Activated CD4-positive, alpha-beta T cell treated with anti-CD3 and anti-CD28 coated beads, Interleukin-10, Interleukin-2, amounts not matched to agents 100 ng/mL and 50 ng/mL, durations not matched to agents 16 hours and 8 hours (primary cell): ENCODE data around the gene POC1B.
A peak's percentile ranks its signal among the peaks of the same experiment; 100 is the strongest.

Source experiments
- DNase-seq: peaks from one replicate; pipeline ENCODE4 v3.0.0-alpha.2; 2020

Gene POC1B

DNA sequence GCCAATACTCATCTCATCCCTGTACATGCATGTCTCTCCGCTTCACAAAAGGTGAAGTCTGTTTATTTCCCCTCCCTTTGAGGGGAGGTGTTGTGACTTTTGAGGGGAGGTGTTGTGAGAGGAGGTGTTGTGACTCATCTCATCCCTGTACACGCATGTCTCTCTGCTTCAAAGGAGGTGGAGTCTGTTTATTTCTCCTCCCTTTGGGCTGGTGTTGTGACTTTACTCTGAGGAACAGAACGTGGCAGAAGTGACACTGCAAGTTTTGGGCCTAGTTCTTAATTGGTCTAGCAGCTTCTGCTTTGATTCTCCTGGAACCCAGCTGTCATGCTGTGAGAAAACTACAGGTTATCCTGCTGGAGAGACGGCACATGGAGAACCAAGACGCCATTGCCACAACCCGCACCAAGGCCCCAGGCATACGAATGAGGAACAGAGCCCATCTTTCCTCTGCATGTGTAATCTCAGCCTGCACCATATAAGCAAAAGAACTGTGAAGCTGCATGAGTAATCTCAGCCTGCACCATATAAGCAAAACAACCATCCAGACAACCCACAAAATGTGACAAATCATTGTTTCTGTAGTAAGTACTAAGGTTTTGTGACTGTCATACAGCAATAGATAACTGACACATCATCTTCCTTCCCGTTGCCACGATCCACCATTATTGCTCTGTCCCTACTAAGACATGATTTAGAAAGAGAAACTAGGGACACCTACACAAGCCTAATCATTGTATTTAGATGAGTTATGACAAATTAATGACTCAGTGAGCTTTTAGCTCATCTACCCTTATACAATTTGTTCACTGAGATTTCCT, 31.2 kb downstream of the POC1B start:
- peak; percentile 89 for DNase-seq

DNA sequence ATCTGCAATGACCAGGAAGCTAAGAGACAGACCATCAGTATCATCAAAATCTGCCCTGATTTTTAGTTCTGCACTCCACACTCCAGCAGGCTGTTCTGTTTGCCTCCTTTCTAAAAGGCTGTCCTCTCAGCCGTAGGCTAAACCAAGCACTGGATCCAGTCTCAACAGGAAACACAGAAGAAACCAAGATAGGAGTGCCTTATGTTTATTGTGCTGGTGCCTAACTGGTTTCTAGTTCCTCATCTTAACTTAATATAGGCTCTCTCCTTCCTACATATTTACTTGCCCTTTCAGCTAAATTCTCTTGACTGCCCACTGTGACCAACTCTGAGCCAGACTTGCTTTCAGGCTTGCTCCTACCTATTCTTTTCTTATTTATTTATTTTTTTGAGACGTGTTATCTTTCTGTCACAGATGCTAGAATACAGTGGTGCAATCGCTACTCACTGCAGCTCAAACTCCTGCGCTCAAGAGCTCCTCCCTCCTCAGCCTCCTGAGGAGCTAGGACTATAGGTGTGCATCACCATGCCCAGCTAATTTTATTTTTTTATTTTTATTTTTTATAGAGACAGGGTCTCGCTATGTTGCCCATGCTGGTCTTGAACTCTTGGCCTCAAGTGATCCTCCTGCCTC, 32.1 kb downstream of the POC1B start:
- DNase-seq, result no peak

DNA sequence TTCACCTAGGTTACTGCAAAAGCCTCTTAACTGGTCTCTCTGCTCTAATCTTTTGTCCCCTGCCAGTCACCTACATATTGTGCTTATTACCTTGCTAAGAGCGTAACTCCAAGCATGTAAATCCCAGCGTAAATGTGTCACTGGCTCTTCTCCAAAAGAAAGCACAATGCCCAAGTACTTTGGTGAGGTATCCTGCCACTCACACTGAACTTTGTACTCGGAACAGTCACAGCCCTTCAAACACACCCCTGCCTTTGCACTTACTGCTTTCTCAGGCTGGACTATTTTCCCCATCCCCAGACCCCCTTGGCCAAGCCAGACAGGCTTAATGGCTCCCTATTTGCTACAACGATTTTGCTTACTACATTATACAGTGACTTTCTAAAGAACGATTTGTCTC, 33.0 kb downstream of the POC1B start:
- no peak for DNase-seq

DNA sequence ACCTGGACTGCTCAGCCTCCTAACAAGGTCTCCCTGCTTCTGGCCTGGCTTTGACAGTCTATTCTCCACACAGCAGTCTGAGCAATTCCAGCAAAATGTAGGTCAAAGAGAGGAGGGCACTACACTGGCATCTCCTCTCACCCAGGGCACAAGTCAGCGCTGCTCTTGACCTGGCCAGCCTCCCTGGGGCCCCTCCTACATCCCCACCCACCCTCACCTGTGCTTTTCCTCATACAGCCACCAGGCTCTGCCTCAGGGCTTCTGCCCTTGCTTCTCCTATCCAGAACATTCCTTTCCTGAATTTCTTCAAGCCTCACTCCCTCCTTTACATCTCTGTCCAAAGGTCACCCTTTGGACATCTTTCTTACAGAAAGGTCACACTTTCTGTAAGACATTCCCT, 34.9 kb downstream of the POC1B start:
- DNase-seq, result no peak

DNA sequence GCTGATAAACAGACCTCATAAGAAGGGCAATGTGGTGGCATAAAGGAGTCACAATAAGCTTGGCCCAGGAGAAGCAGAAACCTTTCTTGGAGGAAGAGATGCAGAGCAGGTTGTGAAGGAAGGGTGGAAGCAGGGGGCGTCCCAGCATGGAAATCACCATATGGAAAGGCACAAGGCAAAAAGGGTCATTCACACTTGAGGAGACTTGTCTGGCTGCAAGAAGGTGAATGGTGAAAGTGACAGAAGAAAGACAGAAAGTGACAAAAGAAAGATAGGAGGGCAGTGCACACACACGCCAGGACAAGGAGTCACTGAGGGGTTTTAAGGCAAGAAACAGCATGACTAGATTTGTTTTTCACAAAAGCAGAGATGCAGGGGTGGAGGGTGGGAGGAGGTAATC, 39.6 kb downstream of the POC1B start:
- no peak for DNase-seq

DNA sequence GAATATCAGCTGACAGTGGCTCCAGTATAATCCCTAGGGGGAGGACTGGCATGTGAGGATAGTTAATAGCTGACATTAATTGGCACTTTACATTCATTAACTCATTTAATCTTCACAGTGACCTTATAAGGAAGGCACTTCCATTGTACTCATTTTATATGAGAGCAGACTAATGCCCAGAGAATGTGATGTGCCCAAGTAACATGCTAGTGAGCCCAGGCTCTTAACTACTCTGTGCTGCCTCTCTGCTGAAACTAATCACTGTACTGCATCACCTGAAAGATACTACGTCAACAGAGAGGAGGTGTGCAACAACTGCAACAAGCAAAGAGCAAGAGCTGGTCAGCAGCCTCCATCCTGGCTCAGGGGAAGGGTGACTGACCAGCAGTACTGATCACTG, 41.4 kb downstream of the POC1B start:
- DNase-seq, result no peak

DNA sequence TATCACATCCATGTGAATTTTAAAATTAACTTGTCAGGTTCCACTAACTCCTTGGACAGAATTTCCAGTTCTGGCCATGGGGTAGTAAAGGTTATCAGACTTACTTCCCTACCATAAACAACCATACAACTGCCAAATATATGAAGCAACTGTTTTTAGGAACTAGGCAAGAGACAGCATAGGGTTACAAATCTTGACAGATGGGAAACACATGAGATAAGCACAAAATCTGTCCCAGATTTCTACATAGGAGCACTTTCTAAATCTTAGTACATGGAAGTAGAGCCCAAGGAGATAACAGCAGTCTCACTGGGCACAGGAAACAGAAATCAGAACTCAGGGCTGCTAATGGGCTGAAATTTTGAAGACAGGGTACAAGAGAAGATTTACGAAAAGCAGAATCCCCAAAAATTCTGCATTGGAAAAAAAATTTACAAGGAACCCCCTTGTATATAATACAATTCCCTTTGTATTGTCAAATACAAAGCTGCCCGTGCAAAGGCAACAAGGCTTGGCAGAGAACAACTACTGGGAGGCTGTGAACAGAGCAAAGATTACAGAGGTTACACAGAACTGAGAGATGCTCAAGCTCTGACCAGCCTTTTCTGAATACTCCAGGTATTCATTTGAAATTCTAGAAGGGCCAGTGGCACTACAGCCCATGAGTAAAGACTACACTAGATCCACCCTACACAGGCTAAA, 44.5 kb downstream of the POC1B start:
- no peak for DNase-seq

DNA sequence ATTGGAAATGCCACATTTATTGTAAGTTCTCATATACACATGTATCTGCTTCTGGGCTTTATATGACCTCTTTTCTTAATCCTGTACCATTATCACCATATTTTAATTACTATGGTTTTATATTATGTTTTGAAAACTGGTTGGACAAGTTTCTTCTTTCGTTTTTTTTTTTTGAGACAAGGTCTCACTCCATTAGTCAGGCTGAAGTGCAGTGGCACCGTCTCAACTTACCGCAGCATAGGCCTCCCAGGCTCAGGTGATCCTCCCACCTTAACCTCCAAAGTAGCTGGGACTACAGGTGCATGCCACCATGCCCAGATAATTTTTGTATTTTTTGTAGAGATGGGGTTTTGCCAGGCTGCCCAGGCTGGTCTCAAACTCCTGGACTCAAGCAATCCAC, 45.9 kb downstream of the POC1B start:
- no peak for DNase-seq

DNA sequence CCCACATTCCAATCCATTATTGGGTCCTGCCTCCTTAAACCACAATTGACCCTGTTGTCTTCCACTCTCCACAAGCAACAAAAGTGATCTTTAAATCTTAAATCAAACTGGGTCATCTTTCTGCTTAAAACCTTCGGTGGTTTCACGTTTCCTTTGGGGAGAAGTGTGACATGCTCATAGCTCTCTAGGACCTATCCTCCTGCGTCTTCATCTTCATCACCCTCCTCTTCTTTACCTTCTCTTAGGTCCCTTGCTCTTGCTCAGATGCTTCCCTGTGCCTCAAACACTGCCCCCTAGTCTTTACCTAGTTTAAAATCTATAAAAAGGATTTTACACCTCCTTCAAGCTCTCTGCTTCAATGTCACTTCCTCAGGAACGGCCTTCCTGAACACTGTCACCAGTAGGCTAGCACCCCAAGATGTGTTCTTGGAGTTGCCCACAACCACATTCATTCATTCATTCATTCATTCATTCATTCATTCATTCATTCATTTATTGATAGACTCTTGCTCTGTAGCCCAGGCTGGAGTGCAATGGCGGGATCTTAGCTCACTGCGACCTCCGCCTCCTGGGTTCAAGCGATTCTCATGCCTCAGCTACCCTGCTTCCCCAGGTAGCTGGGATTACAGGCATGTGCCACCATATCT, 48.1 kb downstream of the POC1B start:
- DNase-seq, result peak; percentile 33

DNA sequence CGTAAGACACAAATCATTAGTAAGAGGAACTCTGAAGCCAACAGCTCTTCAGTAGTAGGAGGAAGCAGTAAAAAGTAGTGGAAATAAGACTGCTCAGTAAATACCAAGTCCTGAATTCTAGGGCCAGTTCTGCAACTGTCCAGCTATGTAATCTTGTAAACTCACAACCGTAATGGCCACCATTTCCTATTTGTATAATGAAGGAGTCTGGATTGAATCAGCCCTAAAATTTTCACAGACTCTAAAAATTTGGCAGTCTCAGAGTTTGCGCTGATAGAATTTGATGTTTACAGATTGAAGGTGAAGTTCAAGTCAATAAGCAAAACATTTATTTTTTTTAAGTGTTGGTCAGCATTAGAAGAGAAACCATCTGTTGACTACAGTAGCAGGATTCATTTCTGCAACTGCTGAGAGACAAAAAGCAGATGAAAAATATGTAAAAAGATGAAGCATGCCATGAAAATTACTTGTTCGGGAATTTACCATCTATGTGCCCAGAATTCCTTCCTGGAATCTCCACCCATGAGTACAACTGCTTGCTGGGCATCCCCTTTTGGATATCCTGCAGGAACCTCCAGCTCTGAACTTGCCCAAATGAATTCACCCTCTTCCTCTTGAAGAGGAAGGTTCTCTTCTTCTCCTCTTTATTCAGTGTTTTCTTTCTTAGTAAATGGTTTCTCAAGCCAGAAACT, 48.8 kb downstream of the POC1B start:
- DNase-seq, result no peak

DNA sequence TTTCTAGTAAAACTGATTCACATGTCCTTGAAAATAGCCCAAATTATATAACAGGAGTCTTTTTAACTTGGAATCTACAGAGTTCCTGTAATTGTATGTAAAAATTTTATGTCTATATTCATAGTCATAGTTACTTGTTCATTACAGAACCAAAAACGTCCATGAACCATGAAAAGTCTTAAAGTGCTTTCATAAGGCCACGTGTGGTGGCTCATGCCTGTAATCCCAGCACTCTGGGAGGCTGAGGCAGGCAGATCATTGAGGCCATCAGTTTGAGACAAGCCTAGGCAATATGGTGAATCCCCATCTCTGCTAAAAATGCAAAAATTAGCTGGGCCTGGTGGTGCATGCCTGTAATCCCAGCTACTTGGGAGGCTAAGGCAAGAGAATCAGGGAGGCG, 49.6 kb downstream of the POC1B start:
- DNase-seq, result peak; percentile 8

DNA sequence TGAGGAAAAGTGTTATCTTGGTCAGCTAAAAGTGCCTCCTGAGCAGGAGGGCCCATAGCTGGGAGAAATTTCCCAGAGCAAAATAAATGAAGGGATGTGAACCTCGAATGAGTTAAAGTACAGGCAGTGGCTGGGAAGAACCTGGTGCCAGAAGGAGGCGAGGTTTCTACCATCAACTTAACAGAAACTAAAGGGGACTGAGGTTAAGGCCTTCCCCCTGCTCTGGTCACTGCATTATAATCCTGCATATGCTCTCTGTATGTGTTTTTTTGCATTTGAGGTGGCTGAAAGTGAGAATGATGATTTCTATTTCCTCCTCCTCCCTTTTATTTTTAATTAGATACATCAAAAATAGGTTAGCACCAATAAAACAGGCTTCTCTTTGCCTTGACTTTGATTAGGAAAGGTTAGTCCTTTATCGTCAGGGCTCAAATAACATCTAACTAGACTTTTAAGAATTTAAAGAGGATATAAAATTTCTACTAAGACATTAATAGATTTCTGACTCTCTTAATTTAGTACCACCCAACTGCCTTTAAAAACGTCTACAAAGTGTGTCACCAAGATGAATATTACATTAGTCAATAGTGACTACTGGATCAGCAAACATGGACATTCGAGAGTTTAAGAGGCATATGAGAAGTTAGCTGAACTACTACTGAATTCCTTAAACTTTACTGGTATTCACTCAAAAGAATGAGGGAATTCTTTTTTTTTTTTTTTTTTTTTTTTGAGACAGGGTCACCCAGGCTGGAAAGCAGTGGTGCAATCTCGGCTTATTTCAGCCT, 50.5 kb downstream of the POC1B start:
- DNase-seq, result peak; percentile 9

DNA sequence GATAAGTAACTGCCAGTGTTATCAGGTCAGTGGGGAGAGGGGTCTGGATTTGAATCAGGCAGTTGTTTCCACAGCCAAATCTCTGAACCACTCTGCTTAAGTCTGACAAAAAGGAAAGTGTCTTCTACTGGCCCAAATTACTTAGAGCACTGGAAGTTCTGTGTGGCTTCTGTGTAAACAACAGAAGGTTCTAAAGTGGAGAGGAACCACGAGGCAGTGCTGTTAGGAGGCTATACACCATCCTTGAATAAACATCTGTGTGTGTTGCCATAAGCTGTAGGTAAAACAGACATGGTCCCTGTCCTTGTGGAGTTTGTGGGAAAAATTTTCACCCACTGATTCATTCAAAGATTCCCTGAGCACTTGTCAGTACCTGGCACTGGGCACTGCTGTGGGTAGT, 51.2 kb downstream of the POC1B start:
- DNase-seq, result peak; percentile 47

DNA sequence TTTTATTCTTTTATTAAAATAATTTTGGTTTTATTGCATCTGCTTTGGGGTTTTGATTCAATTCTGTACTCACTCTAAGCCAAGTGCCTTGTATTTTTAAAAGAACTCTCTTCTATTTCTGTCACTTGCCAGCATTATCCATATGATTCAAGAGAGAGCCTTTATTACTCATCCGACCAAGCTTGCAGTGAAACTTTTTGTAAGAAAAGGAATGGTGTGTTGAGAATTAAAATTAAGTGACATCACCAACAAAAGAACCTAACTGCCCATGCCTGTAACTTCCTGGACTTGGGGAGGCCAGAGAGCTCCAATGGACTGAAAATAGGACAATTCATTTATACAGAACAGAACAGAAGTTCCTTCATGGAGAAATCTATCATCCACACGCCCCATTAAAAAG, 53.3 kb downstream of the POC1B start:
- peak; percentile 84 for DNase-seq

DNA sequence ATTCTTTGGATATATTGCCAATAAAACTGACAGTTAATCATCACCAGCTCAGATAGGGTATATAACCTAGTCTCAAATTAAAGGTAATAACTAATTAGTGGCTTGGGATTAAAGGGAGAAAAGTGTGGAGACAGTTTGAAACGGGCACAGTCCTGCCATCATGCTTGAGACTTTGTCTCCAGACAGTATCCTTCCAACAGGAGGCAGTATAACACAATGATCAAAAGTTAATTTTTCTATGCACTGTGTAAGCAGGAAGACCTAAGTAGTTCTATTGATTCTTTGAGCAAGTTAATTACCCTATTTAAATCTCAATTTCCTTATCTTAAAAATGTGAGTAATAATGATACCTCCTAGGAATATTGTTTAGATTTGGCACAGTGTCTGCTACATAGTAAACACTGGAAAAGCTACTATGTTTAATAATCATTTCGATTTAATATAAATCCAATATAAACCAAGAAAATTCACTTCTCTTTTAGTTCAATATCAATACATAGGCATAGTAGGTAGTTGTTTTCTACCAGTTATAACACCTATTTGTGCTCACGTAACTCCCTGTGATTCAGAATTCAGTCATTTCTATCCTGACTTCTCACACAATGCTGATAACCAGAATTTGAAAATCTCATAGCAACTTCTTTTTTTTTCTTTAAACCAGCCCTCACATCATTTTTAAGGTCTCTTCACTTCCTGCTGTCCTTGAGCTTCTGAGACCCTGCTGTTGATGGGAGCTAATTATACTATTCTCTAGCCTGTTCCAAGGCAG, 54.9 kb downstream of the POC1B start:
- peak; percentile 74 for DNase-seq

DNA sequence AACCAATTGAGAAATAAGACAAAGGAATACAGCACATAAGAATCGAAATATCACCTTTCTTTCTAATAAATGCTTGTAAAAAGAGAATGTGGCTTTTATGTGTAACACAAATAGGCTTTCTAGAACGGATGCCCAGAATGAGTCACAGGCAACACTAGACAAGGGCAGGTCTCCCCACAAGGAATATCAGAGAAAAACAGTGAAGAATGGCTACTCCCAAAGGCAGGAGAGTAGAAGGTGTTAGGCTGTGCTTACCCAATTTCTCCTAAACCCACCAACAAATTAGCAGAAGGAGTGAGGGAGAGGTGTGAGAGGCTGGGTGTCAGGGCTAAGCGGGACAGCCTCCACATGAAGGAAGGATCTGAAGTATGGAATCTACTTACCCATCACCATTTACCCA, 56.5 kb downstream of the POC1B start:
- peak; percentile 78 for DNase-seq

DNA sequence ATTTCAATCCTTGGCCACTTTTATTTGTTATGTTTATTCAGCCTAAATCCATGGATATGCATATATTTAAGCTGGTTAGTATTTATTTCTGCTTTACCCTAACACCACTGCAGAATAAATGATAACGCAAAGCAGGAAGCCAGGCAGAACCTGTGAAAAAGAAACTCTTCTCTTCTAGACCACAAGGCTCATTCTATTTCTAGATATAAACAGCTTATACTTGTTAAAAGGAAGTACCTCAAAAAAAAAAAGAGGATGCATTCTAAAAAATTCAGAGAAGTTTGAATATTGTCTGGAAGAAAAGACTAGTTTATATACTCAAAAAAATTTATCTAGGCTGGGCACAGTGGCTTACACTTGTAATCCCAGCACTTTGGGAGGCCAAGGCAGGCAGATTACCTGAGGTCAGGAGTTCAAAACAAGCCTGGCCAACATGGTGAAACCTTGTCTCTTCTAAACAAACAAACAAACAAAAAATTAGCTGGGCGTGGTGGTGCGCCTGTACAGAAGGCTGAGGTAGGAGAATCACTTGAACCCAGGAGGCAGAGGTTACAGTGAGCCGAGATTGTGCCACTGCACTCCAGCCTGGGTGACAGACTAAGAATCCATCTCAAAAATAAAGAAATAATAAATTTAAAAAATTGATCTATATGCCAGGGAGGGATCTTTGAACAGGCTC, 57.1 kb downstream of the POC1B start:
- DNase-seq, result peak; percentile 68

DNA sequence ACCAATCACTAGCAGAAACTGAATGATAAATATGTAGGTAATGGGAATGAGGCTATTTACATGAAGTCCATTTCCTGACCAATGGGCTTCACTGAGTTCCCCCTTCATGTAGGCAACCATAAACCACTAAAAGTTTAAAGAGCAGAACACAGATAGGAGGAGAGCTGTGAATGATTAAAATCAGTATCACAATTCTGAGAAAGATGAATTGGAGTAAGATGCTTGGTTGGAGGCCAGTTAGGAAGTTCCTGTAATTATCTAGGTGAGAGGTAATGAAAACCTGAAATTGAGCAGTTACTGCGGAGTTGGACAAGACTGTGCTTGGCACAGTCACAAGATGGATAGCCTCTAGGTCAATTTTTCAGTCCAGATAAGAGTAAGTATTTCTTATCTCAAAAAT, 57.8 kb downstream of the POC1B start:
- peak; percentile 72 for DNase-seq

DNA sequence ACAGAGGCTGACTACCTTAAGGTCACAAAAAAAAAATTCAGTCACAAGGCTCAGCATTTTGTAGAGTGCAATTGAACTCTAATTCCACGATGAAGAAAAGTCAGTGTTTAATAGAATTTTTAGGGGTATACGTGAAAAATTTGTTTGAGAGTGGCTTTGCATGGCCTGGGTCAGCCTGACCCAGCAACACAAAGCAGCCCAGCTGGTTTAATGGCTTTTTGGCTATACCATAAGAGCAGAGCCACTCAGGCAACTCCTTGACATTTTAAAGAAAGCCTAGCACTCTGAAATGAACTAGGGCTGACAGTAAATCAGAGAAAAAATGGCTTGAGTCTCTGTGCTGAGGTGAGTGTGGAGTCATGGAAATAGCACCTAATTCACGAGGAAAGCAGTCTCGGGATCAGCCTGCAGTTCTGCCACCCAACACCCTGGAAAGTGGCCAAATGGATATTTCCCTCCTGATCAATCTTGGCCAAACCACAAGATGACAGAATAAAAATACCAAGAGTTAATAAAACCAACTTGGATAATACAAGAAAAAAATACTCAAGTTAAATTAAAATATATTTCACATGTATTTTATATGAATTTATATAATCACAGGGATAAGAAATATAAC, 60.8 kb downstream of the POC1B start:
- no peak for DNase-seq
